HG03095 (cell line): ENCODE measurements around the gene LYRM4.

Experiments used
- ATAC-seq: cut with Tn5 transposase; IDR thresholded peaks from one replicate; pipeline ENCODE4 v1.9.1; 2021; ENCODE audit warnings: moderate library complexity; ENCODE audit not compliant: unreplicated experiment

Gene LYRM4

GRCh38 chr6:5247201-5247600, 13.5 kb downstream of the LYRM4 start:
- no peak for ATAC-seq

GRCh38 chr6:5246141-5247097, 14.3 kb downstream of the LYRM4 start:
- no peak for ATAC-seq

GRCh38 chr6:5243069-5243468, 17.7 kb downstream of the LYRM4 start:
- ATAC-seq, result no peak

- no peak for ATAC-seq
Measured at GRCh38 chr6:5241252-5241651, 19.5 kb downstream of the LYRM4 start.

GRCh38 chr6:5238336-5238735, 22.4 kb downstream of the LYRM4 start:
- no peak for ATAC-seq

GRCh38 chr6:5237805-5238204, 22.9 kb downstream of the LYRM4 start:
- no peak for ATAC-seq

GRCh38 chr6:5235830-5236229, 24.9 kb downstream of the LYRM4 start:
- no peak for ATAC-seq

- no peak for ATAC-seq
Measured at GRCh38 chr6:5234874-5235273, 25.9 kb downstream of the LYRM4 start.

GRCh38 chr6:5231289-5231688, 29.5 kb downstream of the LYRM4 start:
- no peak for ATAC-seq

- ATAC-seq, result no peak
Measured at GRCh38 chr6:5230081-5230480, 30.7 kb downstream of the LYRM4 start.

GRCh38 chr6:5229356-5229755, 31.4 kb downstream of the LYRM4 start:
- ATAC-seq, result no peak

GRCh38 chr6:5223309-5223708, 37.4 kb downstream of the LYRM4 start:
- ATAC-seq, result no peak

GRCh38 chr6:5220443-5220842, 40.3 kb downstream of the LYRM4 start:
- no peak for ATAC-seq

- ATAC-seq, result no peak
Measured at GRCh38 chr6:5219011-5219691, 41.6 kb downstream of the LYRM4 start.

GRCh38 chr6:5217356-5217755, 43.4 kb downstream of the LYRM4 start:
- ATAC-seq, result no peak

GRCh38 chr6:5215799-5216198, 45.0 kb downstream of the LYRM4 start:
- no peak for ATAC-seq

- ATAC-seq, result no peak
Measured at GRCh38 chr6:5215159-5215558, 45.6 kb downstream of the LYRM4 start.

- ATAC-seq, result no peak
Measured at GRCh38 chr6:5214570-5215052, 46.1 kb downstream of the LYRM4 start.

GRCh38 chr6:5213836-5214235, 46.9 kb downstream of the LYRM4 start:
- ATAC-seq, result no peak

- ATAC-seq, result no peak
Measured at GRCh38 chr6:5211492-5211891, 49.3 kb downstream of the LYRM4 start.

- ATAC-seq, result no peak
Measured at GRCh38 chr6:5208471-5208971, 52.2 kb downstream of the LYRM4 start.

GRCh38 chr6:5208057-5208456, 52.7 kb downstream of the LYRM4 start:
- ATAC-seq, result no peak
